GM18517 (cell line): ENCODE measurements around the gene NET1.
A peak's percentile ranks its signal among the peaks of the same experiment; 100 is the strongest.
"Not testable (repeated sequence)": the region's sequence is repeated elsewhere in the genome, so short reads cannot be mapped to it uniquely, and the experiment has no call there.

Experiments
- ATAC-seq: cut with Tn5 transposase; IDR thresholded peaks from one replicate; pipeline ENCODE4 v1.9.1; 2021; ENCODE audit warnings: mild to moderate bottlenecking, moderate library complexity; ENCODE audit not compliant: unreplicated experiment

NET1 gene, protein sequence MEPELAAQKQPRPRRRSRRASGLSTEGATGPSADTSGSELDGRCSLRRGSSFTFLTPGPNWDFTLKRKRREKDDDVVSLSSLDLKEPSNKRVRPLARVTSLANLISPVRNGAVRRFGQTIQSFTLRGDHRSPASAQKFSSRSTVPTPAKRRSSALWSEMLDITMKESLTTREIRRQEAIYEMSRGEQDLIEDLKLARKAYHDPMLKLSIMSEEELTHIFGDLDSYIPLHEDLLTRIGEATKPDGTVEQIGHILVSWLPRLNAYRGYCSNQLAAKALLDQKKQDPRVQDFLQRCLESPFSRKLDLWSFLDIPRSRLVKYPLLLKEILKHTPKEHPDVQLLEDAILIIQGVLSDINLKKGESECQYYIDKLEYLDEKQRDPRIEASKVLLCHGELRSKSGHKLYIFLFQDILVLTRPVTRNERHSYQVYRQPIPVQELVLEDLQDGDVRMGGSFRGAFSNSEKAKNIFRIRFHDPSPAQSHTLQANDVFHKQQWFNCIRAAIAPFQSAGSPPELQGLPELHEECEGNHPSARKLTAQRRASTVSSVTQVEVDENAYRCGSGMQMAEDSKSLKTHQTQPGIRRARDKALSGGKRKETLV

DNA sequence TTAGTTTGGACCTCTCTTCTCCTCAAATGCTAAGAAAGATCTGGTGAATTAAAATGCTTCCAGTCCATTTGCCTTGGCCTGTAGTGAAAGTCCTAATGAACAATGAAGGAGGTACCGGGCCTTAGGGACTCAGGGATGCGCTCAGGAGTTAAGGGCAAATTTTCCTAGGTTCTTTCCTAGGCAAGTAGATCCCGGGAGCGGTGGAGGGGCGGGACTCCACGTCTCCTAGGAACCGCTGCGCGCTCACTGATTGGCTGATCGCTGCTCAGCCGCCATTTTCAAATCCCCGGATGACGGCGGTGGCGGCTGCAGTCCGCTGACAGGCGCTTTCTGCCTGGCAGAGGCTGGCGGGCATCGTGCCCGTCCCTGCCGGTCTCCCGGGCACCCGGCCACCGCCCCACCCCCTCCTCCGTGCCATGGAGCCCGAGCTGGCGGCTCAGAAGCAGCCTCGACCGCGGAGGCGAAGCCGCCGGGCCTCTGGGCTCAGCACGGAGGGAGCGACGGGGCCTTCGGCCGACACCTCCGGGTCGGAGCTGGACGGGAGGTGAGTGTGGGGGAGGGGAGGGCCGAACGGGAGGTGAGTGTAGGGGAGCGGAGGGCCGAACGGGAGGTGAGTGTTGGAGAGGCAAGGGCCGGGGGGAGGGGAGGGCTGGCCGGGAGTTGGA lies at the start of gene NET1:
TSS of gene NET1 (plus strand) at position 281 of the 665 bp plus-strand sequence. CDS start at position 417, 136 bp downstream.
- peak; percentile 94 for ATAC-seq

DNA sequence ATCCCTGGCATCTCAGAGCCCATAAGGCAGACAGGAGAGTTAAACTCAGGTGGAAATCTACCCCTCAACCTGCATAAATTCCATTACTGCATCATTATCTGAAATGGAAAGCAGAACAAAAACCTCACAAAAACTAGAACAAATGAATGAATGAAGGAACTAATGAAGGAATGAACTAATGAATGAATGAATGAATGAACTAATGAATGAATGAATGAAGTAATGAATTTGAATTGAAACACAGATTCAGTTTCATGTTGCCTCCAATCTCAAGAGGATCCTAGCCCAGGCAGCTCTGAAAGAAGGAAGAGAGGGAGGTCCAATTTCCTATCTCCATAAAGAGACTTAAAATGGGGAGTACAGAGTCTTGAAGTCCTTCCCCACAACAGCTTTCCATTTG lies 49.5 kb upstream of the NET1 start:
- ATAC-seq, result no peak

GRCh38 chr10:5364374-5364773 lies 48.0 kb upstream of the NET1 start:
- ATAC-seq, result no peak

DNA sequence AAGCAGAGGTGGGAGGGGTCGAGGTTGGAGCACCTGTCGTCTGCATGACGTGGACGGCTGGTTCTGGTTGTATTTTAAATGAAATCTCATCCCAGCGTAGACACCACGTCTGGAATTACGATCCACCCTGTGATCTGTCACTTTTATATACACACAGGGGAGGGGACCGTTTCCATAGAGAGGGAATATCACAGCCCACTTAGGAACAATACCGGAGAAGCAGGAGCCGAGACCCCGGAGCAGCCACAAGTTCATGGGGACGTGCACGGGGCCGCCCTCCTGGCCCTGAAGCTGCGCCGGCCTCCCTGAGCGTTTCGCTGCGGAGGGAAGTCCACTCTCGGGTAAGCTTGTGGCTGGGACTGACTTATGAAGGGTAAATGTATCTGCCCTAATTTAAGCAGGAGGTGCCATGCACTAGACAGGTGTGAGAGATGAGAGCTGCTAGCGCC lies 47.4 kb upstream of the NET1 start, which contains the start of gene UCN3:
TSS of gene UCN3 (plus strand) at position 77 of the 449 bp plus-strand sequence. CDS start 8,755 bp downstream, outside the sequence.
- ATAC-seq, result no peak

DNA sequence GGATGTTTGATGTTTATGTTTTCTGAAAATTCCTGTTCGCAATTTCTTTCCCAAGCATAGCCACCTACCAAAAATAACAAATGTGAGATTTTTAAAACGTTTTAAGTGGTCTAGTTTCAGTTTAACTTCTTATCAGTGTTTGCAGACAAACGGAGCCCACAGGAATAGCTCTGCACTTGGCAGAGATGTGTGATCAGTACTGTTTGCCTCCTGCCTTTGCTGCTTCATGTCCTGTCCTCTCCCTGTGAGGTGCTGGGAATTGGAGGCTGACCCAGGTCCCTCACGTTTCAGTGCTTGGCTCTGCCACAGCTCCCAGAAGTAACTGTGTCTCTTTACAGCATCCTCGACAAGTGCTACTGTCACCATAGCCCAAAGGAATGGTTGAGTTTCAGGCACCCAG lies 46.4 kb upstream of the NET1 start:
- no peak for ATAC-seq

DNA sequence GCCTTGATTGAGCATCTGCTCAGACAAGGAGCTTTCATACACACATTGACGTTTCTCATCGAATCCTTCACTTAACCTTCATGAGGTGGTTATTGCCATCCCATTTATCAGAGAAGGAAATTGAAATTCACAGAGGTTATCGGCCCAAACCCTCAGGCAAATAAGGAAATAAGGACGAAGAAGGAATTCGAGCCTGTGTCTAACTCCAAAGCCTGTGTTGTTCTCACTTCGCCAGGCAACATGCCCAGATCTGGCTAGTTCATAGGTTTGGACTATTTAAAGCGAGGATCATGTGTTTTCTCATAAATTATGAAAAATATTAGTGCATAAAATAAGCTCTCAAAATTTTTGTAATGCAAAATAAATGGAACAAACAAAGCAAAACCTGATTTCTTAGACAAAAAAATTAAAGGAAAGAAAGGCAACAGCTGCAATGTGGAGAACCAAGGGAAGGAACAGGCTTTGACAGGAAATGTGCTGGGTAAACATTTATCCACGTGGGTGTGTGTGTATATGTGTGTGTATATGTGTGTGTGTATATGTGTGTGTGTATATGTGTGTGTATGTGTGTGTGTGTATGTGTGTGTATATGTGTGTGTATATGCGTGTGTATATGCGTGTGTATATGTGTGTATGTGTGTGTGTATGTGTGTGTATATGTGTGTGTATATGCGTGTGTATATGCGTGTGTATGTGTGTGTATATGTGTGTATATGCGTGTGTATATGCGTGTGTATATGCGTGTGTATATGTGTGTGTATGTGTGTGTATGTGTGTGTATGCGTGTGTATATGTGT lies 42.8 kb upstream of the NET1 start:
- no peak for ATAC-seq

DNA sequence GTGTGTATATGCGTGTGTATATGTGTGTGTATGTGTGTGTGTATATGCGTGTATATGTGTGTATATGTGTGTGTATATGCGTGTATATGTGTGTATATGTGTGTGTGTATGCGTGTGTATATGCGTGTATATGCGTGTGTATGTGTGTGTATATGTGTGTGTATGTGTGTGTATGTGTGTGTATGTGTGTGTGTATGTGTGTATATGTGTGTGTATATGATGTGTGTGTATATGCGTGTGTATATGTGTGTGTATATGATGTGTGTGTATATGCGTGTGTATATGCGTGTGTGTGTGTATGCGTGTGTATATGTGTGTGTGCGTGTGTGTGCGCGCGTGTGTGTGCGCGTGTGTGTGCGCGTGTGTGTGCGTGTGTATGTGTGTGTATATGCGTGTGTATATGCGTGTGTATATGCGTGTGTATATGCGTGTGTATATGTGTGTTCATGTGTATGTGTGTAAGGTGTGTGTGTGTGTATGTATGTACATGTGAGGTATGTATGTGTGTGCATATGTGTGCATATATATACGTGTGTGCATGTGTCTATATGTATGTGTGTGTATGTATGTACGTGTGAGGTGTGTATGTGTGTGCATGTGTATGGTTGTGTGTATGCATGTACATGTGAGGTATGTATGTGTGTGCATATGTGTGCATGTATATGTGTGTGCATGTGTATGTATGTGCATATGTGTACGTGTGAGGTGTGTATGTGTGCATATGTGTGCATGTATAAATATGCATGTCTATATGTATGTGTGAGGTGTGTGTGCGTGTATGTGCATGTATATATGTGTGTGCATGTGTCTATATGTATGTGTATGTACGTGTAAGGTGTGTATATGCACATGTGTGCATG lies 41.6 kb upstream of the NET1 start:
- no peak for ATAC-seq

- no peak for ATAC-seq
Observed at GRCh38 chr10:5373307-5373706, 39.0 kb upstream of the NET1 start.

- ATAC-seq, result no peak
Observed at GRCh38 chr10:5373891-5374611, 38.3 kb upstream of the NET1 start.

GRCh38 chr10:5376450-5376849 lies 35.9 kb upstream of the NET1 start:
- ATAC-seq, result no peak

DNA sequence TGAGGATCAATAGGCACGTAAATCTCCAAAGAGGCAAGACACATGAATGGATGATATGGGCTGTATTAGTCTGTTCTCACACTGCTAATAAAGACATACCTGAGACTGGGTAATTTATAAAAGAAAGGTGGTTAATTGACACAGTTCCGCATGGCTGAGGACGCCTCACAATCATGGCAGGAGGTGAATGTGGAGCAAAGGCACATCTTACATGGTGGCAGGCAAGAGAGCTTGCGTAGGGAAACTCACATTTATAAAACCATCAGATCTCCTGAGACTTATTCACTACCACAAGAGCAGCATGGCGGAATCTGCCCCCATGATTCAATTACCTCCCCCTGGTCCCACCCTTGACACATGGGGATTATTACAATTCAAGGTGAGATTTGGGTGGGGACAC lies 33.2 kb upstream of the NET1 start:
- ATAC-seq, result not testable (repeated sequence)

- not testable (repeated sequence) for ATAC-seq
Observed at GRCh38 chr10:5380395-5380794, 32.0 kb upstream of the NET1 start.

DNA sequence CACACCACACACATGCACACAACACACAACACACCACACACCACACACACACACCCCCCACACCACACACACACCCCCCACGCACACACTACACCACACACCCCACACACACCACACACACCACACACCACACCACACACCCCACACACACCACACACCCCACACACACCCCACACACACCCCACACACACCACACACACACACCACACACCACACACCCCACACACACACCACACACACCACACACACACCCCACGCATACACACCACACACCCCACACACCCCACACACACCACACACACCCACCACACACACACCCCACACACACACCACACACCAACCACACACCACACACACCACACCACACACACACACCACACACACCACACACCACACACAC lies 31.2 kb upstream of the NET1 start:
- ATAC-seq, result no peak

DNA sequence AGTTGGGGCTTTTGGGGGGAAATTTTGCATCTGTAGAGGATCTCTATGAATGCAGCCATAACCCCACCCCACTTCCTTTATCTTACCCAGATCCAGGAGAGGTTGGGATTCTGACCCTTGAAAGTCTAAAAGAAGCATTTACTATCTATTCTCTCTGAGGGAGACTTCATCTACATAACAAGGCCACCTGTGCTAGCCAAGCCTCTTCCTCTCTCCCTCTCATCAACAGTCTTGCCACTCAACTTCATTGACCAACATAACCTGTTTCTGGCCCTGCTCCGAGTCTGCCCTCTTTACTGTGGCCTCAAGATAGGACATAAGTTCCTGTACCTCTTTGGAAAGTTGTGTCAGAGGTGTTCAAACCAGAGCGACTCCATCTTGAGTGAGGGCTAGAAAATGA lies 27.1 kb upstream of the NET1 start:
- no peak for ATAC-seq

GRCh38 chr10:5387169-5387568 lies 25.2 kb upstream of the NET1 start:
- no peak for ATAC-seq

DNA sequence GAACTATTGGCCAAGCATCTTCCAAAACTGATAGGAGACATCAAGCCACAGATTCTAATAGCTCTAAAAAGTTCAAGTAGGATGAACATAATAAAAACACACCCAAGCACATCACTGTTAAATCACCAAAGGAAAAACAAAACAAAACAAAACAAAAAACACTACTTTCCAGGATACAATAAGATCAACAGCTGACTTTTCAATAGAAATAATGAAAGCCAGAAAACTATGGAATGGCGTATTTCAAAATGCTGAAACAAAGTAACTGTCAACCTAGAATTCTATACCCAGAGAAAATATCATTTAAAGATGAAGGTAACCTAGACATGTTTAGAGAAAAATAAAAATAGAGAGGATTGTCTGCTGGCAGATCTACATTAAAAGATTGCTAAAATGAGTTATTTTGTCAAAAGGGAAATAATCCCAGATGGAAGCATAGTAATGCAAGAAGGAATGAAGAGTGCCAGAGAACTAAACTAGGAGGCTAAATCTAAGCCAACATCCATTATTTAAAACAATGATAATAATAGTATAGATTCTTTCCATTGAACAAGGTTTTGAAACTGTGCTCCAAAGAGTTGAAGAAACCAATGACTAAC lies 21.7 kb upstream of the NET1 start:
- no peak for ATAC-seq

DNA sequence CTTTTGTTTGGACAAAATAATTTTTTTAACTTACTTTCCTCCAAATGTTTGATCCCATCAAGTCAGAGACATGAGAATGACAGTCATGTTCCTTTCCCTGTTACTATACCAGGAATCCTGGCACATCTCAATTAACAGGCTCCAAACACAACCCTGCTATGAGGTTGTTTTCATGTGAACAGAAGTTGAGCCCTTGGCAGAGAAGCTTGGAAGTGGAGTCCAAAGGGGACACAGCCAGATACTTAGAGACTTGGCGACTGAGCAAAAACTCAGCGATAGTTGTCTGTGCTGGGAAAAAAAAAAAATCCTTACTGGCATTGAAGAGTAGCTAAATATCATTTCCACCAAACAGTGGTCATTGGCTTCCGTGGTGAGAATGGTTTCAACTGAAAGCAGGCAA lies 20.6 kb upstream of the NET1 start:
- ATAC-seq, result no peak

DNA sequence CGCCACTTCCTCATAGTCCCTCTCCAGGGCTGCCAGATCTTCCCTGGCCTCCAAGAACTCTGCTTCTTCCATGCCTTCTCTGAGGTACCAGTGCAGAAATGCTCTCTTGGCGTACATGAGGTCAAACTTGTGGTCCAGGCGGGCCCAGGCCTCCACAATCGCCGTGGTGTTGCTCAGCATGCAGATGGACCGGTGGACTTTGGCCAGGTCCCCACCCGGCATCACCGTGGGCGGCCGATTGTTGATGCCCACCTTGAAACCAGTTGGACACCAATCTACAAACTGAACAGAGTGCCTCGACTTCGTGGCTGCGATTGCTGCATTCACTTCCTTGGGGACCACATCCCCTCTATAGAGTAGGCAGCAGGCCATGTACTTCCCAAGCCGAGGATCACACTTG lies 18.8 kb upstream of the NET1 start:
- ATAC-seq, result no peak

GRCh38 chr10:5395168-5395567 lies 17.2 kb upstream of the NET1 start:
- ATAC-seq, result no peak
